GM19455 (cell line): Measurements from ENCODE around the gene NDN.
"Not testable (repeated sequence)": the region's sequence is repeated elsewhere in the genome, so short reads cannot be mapped to it uniquely, and the experiment has no call there.

Experiments
- ATAC-seq: cut with Tn5 transposase; IDR thresholded peaks from one replicate; pipeline ENCODE4 v1.9.1; 2021; ENCODE audit not compliant: unreplicated experiment

NDN gene

DNA sequence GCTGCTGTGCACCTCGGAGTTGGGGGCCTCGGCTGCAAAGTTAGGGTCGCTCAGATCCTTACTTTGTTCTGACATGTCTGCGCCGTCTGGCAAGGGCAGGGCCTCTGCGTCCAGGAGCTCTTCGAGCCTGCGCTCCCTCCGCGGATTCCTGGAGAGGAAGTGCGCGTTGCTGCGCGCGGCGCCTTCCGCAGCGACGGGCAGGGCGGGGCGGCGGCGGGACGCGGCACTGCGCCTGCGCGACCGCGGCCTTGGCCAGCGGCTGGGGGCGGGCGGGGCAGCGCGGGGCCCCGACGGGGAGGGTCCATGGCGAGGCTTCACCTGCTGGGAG lies at the start of gene NDN:
TSS of gene NDN (minus strand) at position 163 of the 328 bp plus-strand sequence. CDS start at position 75, 88 bp downstream.
- no peak for ATAC-seq

DNA sequence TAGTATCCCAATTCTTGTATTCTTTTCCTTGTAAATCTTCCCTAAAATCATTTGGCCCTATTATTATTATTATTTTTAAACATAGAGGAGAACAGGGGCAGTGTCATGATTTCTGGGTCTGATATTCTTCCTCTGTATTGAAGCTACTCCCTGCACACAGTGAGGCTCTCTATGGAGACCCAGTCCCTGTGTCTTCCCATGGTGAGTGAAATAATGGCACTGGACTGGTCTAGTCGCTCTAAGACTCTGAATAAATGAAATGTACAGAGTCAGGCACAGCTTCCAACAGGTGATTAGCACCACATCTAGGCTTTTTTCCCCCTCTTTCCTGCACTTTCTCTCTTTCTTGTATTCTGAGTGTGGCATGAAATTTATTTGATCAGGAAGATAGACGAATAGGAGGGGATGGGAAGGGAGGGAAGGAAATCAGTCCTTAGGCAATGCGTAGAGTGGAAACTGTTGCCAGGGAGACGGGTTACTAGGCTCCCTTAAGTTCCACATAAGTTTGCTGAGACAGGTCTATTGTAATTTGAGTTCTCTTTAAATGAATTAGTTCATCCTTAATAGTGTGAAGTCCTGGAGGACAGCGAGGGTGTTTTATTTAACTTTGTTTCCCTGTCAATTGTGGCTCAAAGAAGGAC lies 49.0 kb upstream of the NDN start:
- no peak for ATAC-seq

- no peak for ATAC-seq
Measured at GRCh38 chr15:23734862-23735261, 47.8 kb upstream of the NDN start.

- ATAC-seq = not testable (repeated sequence)
Measured at GRCh38 chr15:23713874-23714656, 27.0 kb upstream of the NDN start.

- ATAC-seq = no peak
Measured at GRCh38 chr15:23708332-23708731, 21.2 kb upstream of the NDN start.

- ATAC-seq = no peak
Measured at GRCh38 chr15:23695282-23695681, 8.2 kb upstream of the NDN start.

GRCh38 chr15:23694592-23694991 lies 7.5 kb upstream of the NDN start:
- ATAC-seq = no peak

DNA sequence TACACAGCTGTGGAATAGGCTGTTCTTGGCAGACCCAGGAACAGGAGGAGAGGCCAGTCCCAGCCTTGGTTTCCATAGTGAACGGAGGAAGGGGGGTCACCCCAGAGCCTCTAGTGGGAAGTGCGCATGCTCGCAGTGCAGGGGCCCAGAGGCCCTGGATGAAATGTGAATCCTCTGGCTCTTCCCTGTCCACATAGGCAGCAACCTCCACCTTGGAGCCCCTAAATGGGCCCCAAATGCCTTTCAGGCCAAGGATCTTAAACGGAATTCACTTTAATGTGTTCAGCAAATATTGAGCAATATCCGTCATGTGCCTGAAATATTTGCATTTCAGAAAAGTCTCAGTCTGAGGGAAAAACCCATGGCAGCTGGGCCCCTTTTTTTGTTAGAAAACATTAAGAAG lies 3.3 kb upstream of the NDN start:
- ATAC-seq = no peak

- ATAC-seq = no peak
Measured at GRCh38 chr15:23690015-23690414, 2.9 kb upstream of the NDN start.

DNA sequence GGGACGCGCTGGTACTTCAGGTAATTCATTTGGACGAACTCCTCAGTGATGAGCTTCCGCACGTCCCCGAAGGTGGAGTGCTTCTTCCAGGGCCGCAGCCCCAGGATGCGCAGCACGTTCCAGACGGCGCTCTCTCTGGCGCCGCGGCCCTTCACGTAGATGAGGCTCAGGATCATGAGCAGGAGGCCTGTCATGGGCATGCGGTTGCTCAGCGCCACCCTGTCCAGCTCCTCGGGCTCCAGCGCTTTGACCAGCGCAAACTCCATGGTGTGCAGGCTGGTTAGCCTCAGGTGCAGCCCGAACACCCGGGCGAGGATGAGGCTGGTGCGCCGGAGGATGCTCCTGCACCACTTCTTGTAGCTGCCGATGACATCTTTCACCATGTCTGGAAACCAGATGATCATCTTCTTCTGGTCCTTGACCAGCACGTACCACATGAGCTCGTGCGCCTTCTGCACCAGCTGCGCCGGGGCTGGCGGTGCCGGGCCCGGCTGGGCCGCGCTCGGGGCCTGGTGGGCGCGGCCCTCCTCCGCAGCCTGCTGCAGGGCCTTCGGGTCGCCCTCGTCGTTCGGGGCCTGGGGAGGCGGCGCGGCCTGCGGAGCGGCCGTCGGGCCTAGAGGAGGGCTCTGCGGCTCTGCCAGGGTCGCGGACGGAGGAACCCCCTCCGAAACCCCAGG lies 501 bp downstream of the NDN start:
- ATAC-seq = no peak

DNA sequence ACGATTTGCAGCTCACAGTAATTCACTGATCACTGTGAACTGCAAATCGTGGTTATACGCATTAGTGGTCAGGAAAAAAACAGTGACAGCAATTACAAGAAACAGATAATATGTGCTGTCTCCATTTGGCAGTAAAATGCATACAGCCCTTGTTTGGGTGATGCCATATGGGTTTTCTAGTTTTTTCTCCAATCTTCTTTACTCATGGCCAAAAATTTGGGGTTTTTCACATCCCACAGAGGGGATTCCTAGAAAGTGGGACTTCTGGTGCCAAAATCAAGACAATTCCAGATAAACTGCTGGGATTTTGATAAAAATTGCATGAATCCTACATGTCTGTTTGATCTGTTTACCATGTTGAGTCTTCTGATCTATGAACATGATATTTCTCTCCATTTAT lies 15.6 kb downstream of the NDN start:
- no peak for ATAC-seq

DNA sequence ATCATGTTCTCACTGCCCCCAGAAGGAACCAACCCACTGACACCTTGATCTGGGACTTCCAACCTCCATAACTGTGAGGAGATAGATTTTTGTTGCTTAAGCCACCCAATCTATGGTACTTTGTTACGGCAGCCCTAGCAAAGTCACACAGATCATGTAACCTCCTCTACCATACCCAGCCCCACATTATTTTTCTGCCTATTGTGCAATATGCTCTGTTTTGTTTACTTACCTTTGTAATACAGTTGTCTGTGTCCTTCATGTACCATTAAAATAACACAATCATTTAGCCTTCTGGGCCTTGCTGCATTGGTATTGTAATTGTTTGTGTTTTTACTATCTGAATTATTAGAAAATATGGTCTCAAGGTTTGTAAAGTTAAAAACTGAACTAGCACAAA lies 16.1 kb downstream of the NDN start:
- no peak for ATAC-seq

DNA sequence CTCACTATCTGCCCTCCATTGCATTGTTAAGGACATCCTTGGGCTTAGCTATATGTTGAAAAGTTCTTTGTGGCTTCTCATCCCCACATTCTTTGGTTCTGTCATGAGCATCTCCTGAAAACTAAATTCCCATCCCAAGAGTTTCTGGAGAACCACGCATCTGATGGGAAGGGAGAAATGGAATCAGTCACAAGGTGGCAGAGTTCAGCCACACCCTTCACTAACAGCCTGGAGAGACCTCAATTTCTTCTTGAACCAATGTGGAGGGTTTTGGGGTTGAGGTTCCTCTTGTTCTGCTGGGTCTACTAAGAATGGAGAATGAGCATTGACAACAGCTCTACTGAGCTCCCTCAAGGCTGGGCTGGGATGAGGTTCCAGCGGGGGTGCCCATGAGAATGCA lies 23.9 kb downstream of the NDN start:
- no peak for ATAC-seq

GRCh38 chr15:23648920-23649515 lies 38.1 kb downstream of the NDN start:
- no peak for ATAC-seq

DNA sequence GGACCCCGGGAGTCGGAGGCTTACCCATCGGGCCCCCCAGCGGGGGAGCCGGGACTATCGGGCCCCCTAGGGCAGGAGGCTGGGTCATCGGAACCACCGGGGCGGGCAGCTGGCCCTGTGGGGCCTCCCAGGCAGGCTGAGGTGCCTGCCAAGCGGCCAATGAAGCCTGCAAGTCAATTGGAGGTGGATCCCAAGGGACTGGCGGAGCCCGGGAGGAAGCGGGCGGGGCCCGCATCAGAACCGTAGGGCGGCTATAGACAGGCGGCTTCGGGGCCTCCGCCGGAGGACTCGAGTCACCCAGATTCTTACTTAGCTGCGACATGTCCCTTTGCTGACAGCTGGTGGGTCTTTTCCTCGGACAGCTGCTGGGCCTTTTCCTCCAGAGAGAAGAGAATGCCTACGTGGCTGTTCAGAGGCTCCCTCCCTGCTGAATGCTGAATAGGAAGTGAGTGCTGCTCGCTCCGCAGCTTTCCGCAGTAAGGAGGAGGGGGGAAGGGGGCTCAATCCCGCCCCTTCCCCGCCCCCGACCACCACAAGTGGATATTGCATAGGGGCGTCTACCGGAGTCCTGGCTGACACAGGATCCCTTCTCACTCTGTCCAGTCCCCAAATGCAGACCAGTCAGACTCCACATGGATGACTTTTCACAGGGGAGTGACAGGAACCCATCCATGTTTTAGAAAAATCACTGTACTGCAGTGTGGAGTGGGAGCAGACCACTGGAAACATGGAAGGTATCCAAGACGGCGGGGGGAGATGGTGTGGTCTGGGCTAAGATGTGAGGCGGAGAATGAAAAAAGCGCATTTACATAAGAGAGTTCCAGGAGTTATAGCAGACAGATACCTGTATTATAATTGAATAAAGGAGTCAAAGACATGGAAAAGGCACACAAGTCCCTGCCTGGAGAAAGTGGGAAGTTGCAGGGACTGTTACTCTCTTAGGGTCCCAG lies 39.4 kb downstream of the NDN start, which contains the start of gene MAGEL2:
TSS of gene MAGEL2 (minus strand) at position 447 of the 950 bp plus-strand sequence. CDS start at position 322, 125 bp downstream.
- no peak for ATAC-seq

- ATAC-seq = no peak
Measured at GRCh38 chr15:23647001-23647295, 40.2 kb downstream of the NDN start.

DNA sequence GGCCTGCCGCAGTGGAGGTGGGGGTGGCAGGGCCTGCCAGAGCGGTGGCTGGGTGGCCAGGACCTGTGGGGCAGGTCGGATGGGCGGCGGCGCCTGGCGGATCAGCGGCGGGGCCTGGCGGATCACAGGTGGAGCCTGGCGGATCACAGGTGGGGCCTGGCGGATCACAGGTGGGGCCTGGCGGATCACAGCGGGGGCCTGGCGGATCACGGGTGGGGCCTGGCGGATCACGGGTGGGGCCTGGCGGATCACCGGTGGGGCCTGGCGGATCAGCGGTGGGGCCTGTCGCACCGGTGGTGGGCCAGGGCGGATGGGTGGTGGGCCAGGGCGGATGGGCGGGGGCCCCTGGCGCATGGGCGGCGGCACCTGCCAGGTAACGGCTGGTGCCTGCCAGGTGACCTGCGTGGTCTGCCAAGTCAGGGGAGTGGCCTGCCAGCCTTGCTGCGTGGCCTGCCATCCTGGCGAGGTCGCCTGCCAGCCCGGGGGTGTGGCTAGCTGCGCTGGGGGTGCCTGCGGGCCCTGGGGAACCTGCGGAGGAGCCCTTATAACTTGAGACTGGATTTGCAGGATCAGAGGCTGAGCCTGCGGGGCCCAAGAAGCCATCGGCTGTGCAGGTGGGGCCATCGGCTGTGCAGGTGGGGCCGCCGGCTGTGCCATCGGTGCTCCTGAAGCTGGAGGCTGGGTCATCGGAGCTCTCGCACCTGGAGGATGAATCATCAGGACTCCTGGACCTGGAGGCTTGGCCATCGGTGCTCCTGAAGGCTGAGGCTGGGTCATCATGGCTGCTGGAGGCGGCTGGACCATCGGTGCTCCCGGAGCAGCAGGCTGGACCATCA lies 40.7 kb downstream of the NDN start:
- no peak for ATAC-seq

- ATAC-seq = no peak
Measured at GRCh38 chr15:23645371-23646164, 41.5 kb downstream of the NDN start.

DNA sequence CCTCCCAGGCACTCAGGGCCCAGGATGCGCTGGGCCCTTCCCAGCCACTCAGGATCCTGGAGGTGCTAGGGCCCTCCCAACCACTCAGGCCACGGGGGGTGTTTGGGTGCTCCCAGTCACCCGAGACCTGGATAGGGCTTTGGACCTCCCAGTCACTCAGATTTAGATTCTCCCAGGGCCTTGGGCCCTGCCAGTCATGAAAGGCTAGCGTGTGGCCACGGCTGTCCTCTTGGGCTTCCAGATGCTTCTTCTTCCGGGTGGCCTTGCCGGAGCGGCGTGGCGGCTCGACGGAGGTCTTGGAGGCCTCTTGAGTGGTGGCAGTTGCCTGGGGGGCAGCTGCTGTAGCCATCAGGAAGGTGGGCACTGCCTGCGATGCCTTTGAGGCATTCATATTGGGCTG lies 42.3 kb downstream of the NDN start:
- ATAC-seq = no peak
